ENCODE data around the gene GREB1. TPM values are rescaled to one million over a fixed set of nuclear protein-coding genes. Genes with fewer than 3 reads are reported as not detected.

Gene GREB1
- total RNA-seq, 1 experiment from 2014 or later: 0.12 TPM

- no peaks in the 10 kb centered on the region for H3K36me3 ChIP-seq
These were observed 13.7 kb upstream of the GREB1 start for GRCh38 chr2:11520092-11520693.

GRCh38 chr2:11521775-11522174, 12.1 kb upstream of the GREB1 start:
- H3K9me3 ChIP-seq (replicated peaks): 0 out of 2 replicates have a peak, but pooled peaks cover 2% of the 10 kb centered on the region
- DNase-seq: no peak
- no peak overlapping the region for H3K27ac ChIP-seq
- no peaks in the 10 kb centered on the region for H3K36me3 ChIP-seq
- H3K27me3 ChIP-seq: 0 out of 2 replicates have a peak, but pooled peaks cover 4% of the 10 kb centered on the region
- H3K4me3 ChIP-seq: no peak overlapping the region
- H3K4me1 ChIP-seq: no peaks in the 10 kb centered on the region

More at GRCh38 chr2:11520092-11520693, 13.7 kb upstream of the GREB1 start:
- H3K4me3 ChIP-seq: no peak overlapping the region
- H3K9me3 ChIP-seq (replicated peaks): 0 out of 2 replicates have a peak, but pooled peaks cover 2% of the 10 kb centered on the region
- no peak overlapping the region for H3K27ac ChIP-seq
- 0 out of 2 replicates have a peak, but pooled peaks cover 4% of the 10 kb centered on the region for H3K27me3 ChIP-seq
- DNase-seq: no peak
- no peaks in the 10 kb centered on the region for H3K4me1 ChIP-seq

- Histone ChIP-seq H3K9me3 (replicated peaks) (no peaks in the 10 kb centered on the region), H3K4me3 (no peak overlapping the region), H3K27ac (no peak overlapping the region), H3K27me3 (0 out of 2 replicates have a peak, but pooled peaks cover 4% of the 10 kb centered on the region), H3K4me1 (no peaks in the 10 kb centered on the region), H3K36me3 (no peaks in the 10 kb centered on the region)
- no peak for DNase-seq
These were observed 9.4 kb upstream of the GREB1 start for GRCh38 chr2:11524470-11524869.

GRCh38 chr2:11525762-11526161, 8.1 kb upstream of the GREB1 start:
- Histone ChIP-seq H3K27ac (no peak overlapping the region), H3K4me3 (no peak overlapping the region), H3K4me1 (peaks cover under 1% of the 10 kb centered on the region; the same call in 1 of the 2 replicates), H3K9me3 (replicated peaks) (no peaks in the 10 kb centered on the region), H3K27me3 (0 out of 2 replicates have a peak, but pooled peaks cover 4% of the 10 kb centered on the region), H3K36me3 (no peaks in the 10 kb centered on the region)
- no peak for DNase-seq

GRCh38 chr2:11527001-11527400, 6.8 kb upstream of the GREB1 start:
- Histone ChIP-seq H3K4me1 (peaks cover 11% of the 10 kb centered on the region; the same call in 1 of the 2 replicates), H3K36me3 (no peaks in the 10 kb centered on the region), H3K27ac (no peak overlapping the region)

GRCh38 chr2:11528228-11528627, 5.6 kb upstream of the GREB1 start:
- Histone ChIP-seq H3K4me3 (no peak overlapping the region), H3K27me3 (no peaks in the 10 kb centered on the region), H3K36me3 (no peaks in the 10 kb centered on the region), H3K9me3 (replicated peaks) (no peaks in the 10 kb centered on the region), H3K27ac (no peak overlapping the region), H3K4me1 (peaks cover 11% of the 10 kb centered on the region; the same call in 1 of the 2 replicates)
- no peak for DNase-seq

More at GRCh38 chr2:11527001-11527400, 6.8 kb upstream of the GREB1 start:
- H3K9me3 ChIP-seq (replicated peaks): no peaks in the 10 kb centered on the region
- no peak overlapping the region for H3K4me3 ChIP-seq
- H3K27me3 ChIP-seq: no peaks in the 10 kb centered on the region
- DNase-seq: no peak

- peak; percentile 52 to 75 for DNase-seq
- Histone ChIP-seq H3K36me3 (no peaks in the 10 kb centered on the region), H3K4me3 (no peak overlapping the region), H3K27me3 (no peaks in the 10 kb centered on the region), H3K27ac (no peak overlapping the region), H3K4me1 (peaks cover 11% of the 10 kb centered on the region; the same call in 1 of the 2 replicates), H3K9me3 (replicated peaks) (no peaks in the 10 kb centered on the region)
These were observed 2.9 kb upstream of the GREB1 start for GRCh38 chr2:11530864-11531465.

- H3K36me3 ChIP-seq: no peaks in the 10 kb centered on the region
- no peak overlapping the region for H3K4me3 ChIP-seq
- H3K9me3 ChIP-seq (replicated peaks): no peaks in the 10 kb centered on the region
- no peak overlapping the region for H3K27ac ChIP-seq
- no peaks in the 10 kb centered on the region for H3K27me3 ChIP-seq
- peaks cover 11% of the 10 kb centered on the region; the same call in 1 of the 2 replicates for H3K4me1 ChIP-seq
- DNase-seq: no peak
These were observed 1.3 kb upstream of the GREB1 start for GRCh38 chr2:11532416-11533055.

- H3K4me3 ChIP-seq: no peak overlapping the region
- no peak for DNase-seq
- no peaks in the 10 kb centered on the region for H3K27me3 ChIP-seq
- H3K36me3 ChIP-seq: no peaks in the 10 kb centered on the region
- H3K27ac ChIP-seq: no peak overlapping the region
- no peaks in the 10 kb centered on the region for H3K9me3 ChIP-seq (replicated peaks)
- peaks cover 11% of the 10 kb centered on the region; the same call in 1 of the 2 replicates for H3K4me1 ChIP-seq
These were observed 363 bp downstream of the GREB1 start for GRCh38 chr2:11534071-11534745.

GRCh38 chr2:11534746-11535484, 1.1 kb downstream of the GREB1 start:
- no peaks in the 10 kb centered on the region for H3K36me3 ChIP-seq
- peaks cover 16% of the 10 kb centered on the region for H3K4me1 ChIP-seq
- no peaks in the 10 kb centered on the region for H3K27me3 ChIP-seq
- no peak overlapping the region for H3K27ac ChIP-seq
- no peak for DNase-seq
- no peak overlapping the region for H3K4me3 ChIP-seq
- no peaks in the 10 kb centered on the region for H3K9me3 ChIP-seq (replicated peaks)

- Histone ChIP-seq H3K27me3 (no peaks in the 10 kb centered on the region), H3K27ac (no peak overlapping the region)
- DNase-seq: no peak
These were observed 2.1 kb downstream of the GREB1 start for GRCh38 chr2:11535899-11536344.

GRCh38 chr2:11537951-11538350, 4.1 kb downstream of the GREB1 start:
- Histone ChIP-seq H3K36me3 (no peaks in the 10 kb centered on the region), H3K4me1 (peaks cover 6% of the 10 kb centered on the region; the same call in 1 of the 2 replicates), H3K27me3 (no peaks in the 10 kb centered on the region), H3K9me3 (replicated peaks) (no peaks in the 10 kb centered on the region), H3K4me3 (no peak overlapping the region), H3K27ac (no peak overlapping the region)
- DNase-seq: no peak

More at GRCh38 chr2:11535899-11536344, 2.1 kb downstream of the GREB1 start:
- H3K4me3 ChIP-seq: no peak overlapping the region
- peaks cover 15% of the 10 kb centered on the region for H3K4me1 ChIP-seq
- H3K36me3 ChIP-seq: no peaks in the 10 kb centered on the region
- H3K9me3 ChIP-seq (replicated peaks): no peaks in the 10 kb centered on the region

GRCh38 chr2:11539317-11540147, 5.7 kb downstream of the GREB1 start:
- Histone ChIP-seq H3K36me3 (no peaks in the 10 kb centered on the region), H3K4me1 (peaks cover 6% of the 10 kb centered on the region; the same call in 1 of the 2 replicates), H3K9me3 (replicated peaks) (no peaks in the 10 kb centered on the region), H3K27me3 (0 out of 2 replicates have a peak, but pooled peaks cover 5% of the 10 kb centered on the region), H3K4me3 (no peak overlapping the region), H3K27ac (no peak overlapping the region)
- peak; percentile 40 to 70 for DNase-seq
